Adrenal gland (tissue), 12 donors: ENCODE data around the gene MBD4. TPM values are rescaled to one million over a fixed set of nuclear protein-coding genes. Genes with fewer than 3 reads are reported as not detected.

Experiments used
- DNase-seq, 7 donors: peaks; one replicate each; pipeline ENCODE4 v3.0.0-alpha.2; 2019 to 2020
- H3K27ac ChIP-seq, 5 donors: fragments of 200-600 bp; sonication (generic) in 4 of 5; 1 replicate in 3 of 5; 2 replicates in 2 of 5; pipeline versions ENCODE4 v1.5.1 to v1.8.0; 2016 to 2020; ENCODE audit warnings: mild to moderate bottlenecking in 1 of 5
- H3K27me3 ChIP-seq: fragments of 200-600 bp; 2 replicates; pipeline ENCODE4 v1.8.0; 2021
- H3K36me3 ChIP-seq, 2 donors: fragments of 200-600 bp; replicated peaks in 1 of 2; 1 replicate in 1 of 2; 2 replicates in 1 of 2; pipeline versions ENCODE4 v1.5.1 to v1.8.0; 2018 to 2022
- H3K4me1 ChIP-seq, 2 donors: fragments of 200-600 bp; replicated peaks in 1 of 2; 1 replicate in 1 of 2; 2 replicates in 1 of 2; pipeline versions ENCODE4 v1.5.1 to v1.8.0; 2018 to 2021
- H3K4me3 ChIP-seq, 4 donors: fragments of 200-600 bp; sonication (generic) in 3 of 4; one replicate each; pipeline ENCODE4 v1.5.1; 2016 to 2018
- H3K9me3 ChIP-seq, 3 donors: fragments of 200-600 bp; sonication (generic) in 1 of 3; replicated peaks in 1 of 3; 1 replicate in 2 of 3; 2 replicates in 1 of 3; pipeline versions ENCODE4 v1.5.1 to v1.8.0; 2016 to 2021
- CTCF ChIP-seq, 6 experiments: fragments of 450-650 bp in 4 of 6; fragments of 200-600 bp in 2 of 6; sonication (generic) in 1 of 6; IDR thresholded peaks; 1 replicate in 5 of 6; 2 replicates in 1 of 6; pipeline versions ENCODE4 v1.5.1 to v1.8.0; 2016 to 2021; ENCODE audit warnings: antibody characterized with exemption in 6 of 6, mild to moderate bottlenecking in 2 of 6, moderate library complexity in 1 of 6
- POLR2A ChIP-seq, 2 donors: fragments of 450-650 bp; IDR thresholded peaks; one replicate each; pipeline ENCODE4 v1.6.1; 2017; ENCODE audit warnings: antibody characterized with exemption in 2 of 2, mild to moderate bottlenecking in 2 of 2, moderate library complexity in 1 of 2
- WGBS, 4 donors: extraction: QIAGEN DNeasy Blood & Tissue Kit in 2 of 4; methylation state at CpG; one replicate each; pipeline versions ENCODE4 v1.1.5 to v1.1.7; 2013 to 2017; 5-methylcytosine and 5-hydroxymethylcytosine counted together
- intact Hi-C, 2 donors: fragments of 100-400 bp; cut with DNase I; formaldehyde crosslinking; loops; one replicate each; pipeline versions ENCODE4 v1.14.1 to v1.15.0; 2022 to 2023
- polyA plus RNA-seq, 3 donors: library from polyadenylated mRNA; stranded (reverse); fragments of 200-250 nt in 2 of 3; fragments of 350-450 nt in 1 of 3; fragmentation: Illumina TruSeq in 1 of 3; extraction: RNeasy Lipid Tissue Mini Kit (QIAGEN cat#74804) in 1 of 3; gene quantifications; one replicate each; pipeline ENCODE4 v1.2.3, GENCODE V29; 2013 to 2014
- total RNA-seq, 9 donors: library from RNA; depleted of rRNA in 4 of 9; stranded (reverse); fragments of >200 nt in 4 of 9; fragments of 120-200 nt in 1 of 9; fragmentation: NEBNext Ultra II Directional in 1 of 9; extraction: Animal tissue kit (Norgen Biotek cat#: 25700) in 1 of 9; gene quantifications; one replicate each; pipeline versions ENCODE4 v1.1.0 to v1.2.4, GENCODE V29; 2013 to 2023
- donor health status: healthy with polysubstance abuse.
- donor health status: Bipolar disorder and iron deficiency.
- donor health status: DM: yes; HTN: yes; CAD: no.
- donor health status: DM: no; HTN: no; CAD: no.
- donor health status: DM: no; HTN: no; CAD: no.
- donor health status: DM: yes; HTN: yes; CAD: no.

The MBD4 gene
- total and polyA plus RNA-seq, 12 donors: 9.9 to 32.3 (median 25.4) TPM

GRCh38 chr3:129475863-129476262, 36.1 kb upstream of the MBD4 start:
- 92 to 98% (median 94%) methylated on average over 3 of the region's 3 CpGs for WGBS, 4 donors
- peaks cover 0 to 36% of the 10 kb centered on the region in 2 donors for H3K36me3 ChIP-seq
- TF ChIP-seq CTCF (IDR thresholded peaks at IDR 0.05) (no peak), POLR2A (IDR thresholded peaks at IDR 0.05) (no peak)
- H3K4me1 ChIP-seq: peaks cover 0 to 11% of the 10 kb centered on the region in 2 donors
- H3K4me3 ChIP-seq: no peak overlapping the region
- DNase-seq: no peak
- no peaks in the 10 kb centered on the region for H3K9me3 ChIP-seq
- no peak overlapping the region for H3K27ac ChIP-seq
- intact Hi-C loops: no loop called here
- H3K27me3 ChIP-seq: no peaks in the 10 kb centered on the region

GRCh38 chr3:129474984-129475804, 35.4 kb upstream of the MBD4 start:
- TF ChIP-seq POLR2A (IDR thresholded peaks at IDR 0.05): no peak
- no peak for TF ChIP-seq CTCF (IDR thresholded peaks at IDR 0.05)
- no peaks in the 10 kb centered on the region for H3K9me3 ChIP-seq
- 78 to 82% (median 81%) methylated on average over 10 of the region's 10 CpGs for WGBS, 4 donors
- no peaks in the 10 kb centered on the region for H3K27me3 ChIP-seq
- peaks cover 0 to 34% of the 10 kb centered on the region in 2 donors for H3K36me3 ChIP-seq
- DNase-seq: no peak
- H3K4me1 ChIP-seq: peaks cover 0 to 11% of the 10 kb centered on the region in 2 donors
- H3K4me3 ChIP-seq: no peak overlapping the region
- no peak overlapping the region for H3K27ac ChIP-seq
- intact Hi-C loops: no loop called here

GRCh38 chr3:129473769-129474152, 34.0 kb upstream of the MBD4 start:
- no peak overlapping the region for H3K27ac ChIP-seq
- no peaks in the 10 kb centered on the region for H3K27me3 ChIP-seq
- intact Hi-C loops: no loop called here
- H3K9me3 ChIP-seq: no peaks in the 10 kb centered on the region
- WGBS, 4 donors: 82 to 90% (median 86%) methylated on average over 4 of the region's 4 CpGs
- DNase-seq: no peak
- H3K4me1 ChIP-seq: peaks cover 0 to 11% of the 10 kb centered on the region in 2 donors
- H3K4me3 ChIP-seq: no peak overlapping the region
- peaks cover 0 to 20% of the 10 kb centered on the region in 2 donors for H3K36me3 ChIP-seq
- TF ChIP-seq POLR2A (IDR thresholded peaks at IDR 0.05) (no peak), CTCF (IDR thresholded peaks at IDR 0.05) (no peak)

DNA sequence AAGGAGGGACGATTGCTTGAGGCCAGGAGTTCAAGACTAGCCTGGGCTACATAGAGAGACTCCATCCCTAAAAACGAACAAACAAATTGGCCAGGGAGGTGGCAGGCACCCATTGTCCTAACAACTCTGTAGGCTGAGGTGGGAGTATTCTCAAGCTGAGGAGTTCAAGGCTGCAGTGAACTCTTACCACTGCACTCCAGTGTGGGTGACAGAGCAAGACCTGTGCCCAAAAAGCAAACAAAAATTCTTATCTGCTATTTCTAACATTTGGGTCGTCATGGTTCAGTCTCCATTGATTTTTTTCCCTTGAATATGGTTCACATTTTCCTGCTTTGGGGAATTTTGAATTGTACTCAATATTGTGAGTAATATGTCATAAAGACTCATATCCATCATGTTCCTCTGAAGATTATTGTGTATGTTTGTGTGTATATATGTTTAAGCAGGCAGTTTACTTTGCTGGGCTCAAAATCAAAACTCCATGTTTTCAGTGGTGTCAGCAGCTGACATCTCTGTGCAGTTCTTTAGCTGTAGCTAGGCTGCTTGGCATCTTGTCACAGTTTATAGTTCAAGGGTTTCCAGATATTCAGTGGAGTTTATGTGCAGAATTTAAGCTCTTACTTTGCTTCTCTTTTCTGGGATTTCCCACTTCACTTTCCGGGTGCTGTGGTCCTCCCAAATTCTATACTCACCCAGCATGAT, 33.5 kb upstream of the MBD4 start:
- H3K27me3 ChIP-seq: no peaks in the 10 kb centered on the region
- intact Hi-C loops: no loop called here
- no peak for TF ChIP-seq POLR2A (IDR thresholded peaks at IDR 0.05)
- TF ChIP-seq CTCF (IDR thresholded peaks at IDR 0.05): no peak
- H3K9me3 ChIP-seq: no peaks in the 10 kb centered on the region
- DNase-seq: no peak
- peaks cover 0 to 11% of the 10 kb centered on the region in 2 donors for H3K4me1 ChIP-seq
- H3K27ac ChIP-seq: no peak overlapping the region
- no peak overlapping the region for H3K4me3 ChIP-seq
- 75 to 87% (median 80%) methylated on average over 4 of the region's 4 CpGs for WGBS, 4 donors
- peaks cover 0 to 15% of the 10 kb centered on the region in 2 donors for H3K36me3 ChIP-seq
